A673 (cell line): ENCODE results near the gene CCDC106. TPM values are rescaled to one million over a fixed set of nuclear protein-coding genes. Genes with fewer than 3 reads are reported as not detected.

Experiments used
- BruUV-seq: library from RNA; stranded (reverse); fragments of 400-500 nt; replicated peaks from 2 replicates; lab custom pipeline; 2021; lab: Mats Ljungman, UMichigan
- CTCF ChIA-PET: fragments of 300-600 bp; sonication (Branson Sonifier 250); formaldehyde crosslinking; loops from one replicate; lab custom pipeline; 2022; ENCODE audit warnings: antibody characterized with exemption; lab: Charles Lee
- POLR2A ChIA-PET: fragments of 300-600 bp; sonication (Branson Sonifier 250); formaldehyde crosslinking; loops from one replicate; lab custom pipeline; 2022; ENCODE audit warnings: antibody characterized with exemption; ENCODE audit not compliant: low non-redundant PET; lab: Charles Lee
- DNase-seq: peaks from one replicate; pipeline ENCODE4 v3.0.0-alpha.2; 2015; ENCODE audit warnings: low spot score
- H3K27ac ChIP-seq: fragments of 200-600 bp; sonication (generic); 2 replicates; pipeline ENCODE4 v1.5.1; 2016; ENCODE audit warnings: mixed run types, low read depth, mild to moderate bottlenecking, mixed read lengths, antibody characterized with exemption, low read length; ENCODE audit not compliant: poor library complexity, severe bottlenecking
- H3K27me3 ChIP-seq: fragments of 200-600 bp; sonication (generic); replicated peaks from 2 replicates; pipeline ENCODE4 v1.6.1; 2017; ENCODE audit warnings: mixed run types, low read depth, mild to moderate bottlenecking, mixed read lengths, antibody characterized with exemption, low read length; ENCODE audit not compliant: insufficient read depth, poor library complexity
- H3K36me3 ChIP-seq: fragments of 200-600 bp; sonication (generic); 2 replicates; pipeline ENCODE4 v1.6.1; 2016; ENCODE audit warnings: mixed run types, mild to moderate bottlenecking, mixed read lengths, antibody characterized with exemption, low read length; ENCODE audit not compliant: insufficient read depth, poor library complexity, severe bottlenecking
- H3K4me1 ChIP-seq: fragments of 200-600 bp; sonication (generic); 2 replicates; pipeline ENCODE4 v1.6.1; 2017; ENCODE audit warnings: mixed run types, mild to moderate bottlenecking, mixed read lengths, antibody characterized with exemption, low read length; ENCODE audit not compliant: insufficient read depth, poor library complexity, severe bottlenecking
- H3K4me3 ChIP-seq: fragments of 200-600 bp; sonication (generic); 2 replicates; pipeline ENCODE4 v1.5.1; 2016; ENCODE audit warnings: low read depth, mixed run types, mild to moderate bottlenecking, mixed read lengths, low read length; ENCODE audit not compliant: poor library complexity, severe bottlenecking
- H3K9me3 ChIP-seq: fragments of 200-600 bp; sonication (generic); 2 replicates; pipeline ENCODE4 v1.6.1; 2016; ENCODE audit warnings: mixed run types, low read depth, mild to moderate bottlenecking, mixed read lengths, antibody characterized with exemption, low read length; ENCODE audit not compliant: poor library complexity, severe bottlenecking
- CTCF ChIP-seq: fragments of 300-800, 200-600 bp; sonication (generic); conservative IDR thresholded peaks from 2 replicates; pipeline ENCODE4 v1.5.1; 2017; ENCODE audit warnings: low read depth, mild to moderate bottlenecking, antibody characterized with exemption, low read length, moderate library complexity, mixed read lengths
- EZH2 ChIP-seq: fragments of 200-600 bp; sonication (generic); IDR thresholded peaks from 2 replicates; pipeline ENCODE4 v1.6.1; 2017; ENCODE audit warnings: borderline replicate concordance, low read depth, mild to moderate bottlenecking, mixed read lengths, antibody characterized with exemption, low read length; ENCODE audit not compliant: poor library complexity, severe bottlenecking
- intact Hi-C: fragments of 100-400 bp; cut with micrococcal nuclease; formaldehyde crosslinking; loops from one replicate; pipeline ENCODE4 v1.10.0; 2022; ENCODE audit not compliant: unreplicated experiment
- total RNA-seq: library from RNA; stranded (reverse); gene quantifications from 2 replicates; pipeline ENCODE4 v1.2.3, GENCODE V29; 2021

The CCDC106 gene
- total RNA-seq, 1 experiment from 2014 or later = 41.5 TPM

GRCh38 chr19:55605207-55605636, 42.8 kb upstream of the CCDC106 start:
- Histone ChIP-seq H3K27ac (peak overlapping the region; percentile 93), H3K4me1 (peaks cover 21% of the 10 kb centered on the region), H3K4me3 (peak overlapping the region; percentile 96), H3K9me3 (no peaks in the 10 kb centered on the region), H3K36me3 (peaks cover 8% of the 10 kb centered on the region), H3K27me3 (no peaks in the 10 kb centered on the region)
- TF ChIP-seq EZH2 = no peak
- no peak for TF ChIP-seq CTCF
- ChIA-PET POLR2A (interaction anchor here (0.6 to 1.1 kb wide), 3 partner anchors 14 to 1117 kb away, joined by 3 to 6 read pairs (median 3); no protein-coding TSS in a partner anchor), CTCF (interaction anchor here (0.6 to 2.5 kb wide), 6 partner anchors 19 to 159 kb away, joined by 3 to 6 read pairs (median 5); partner anchors contain the start of gene ZNF784)
- BruUV-seq = no TSS peak
- peak; percentile 99 for DNase-seq
- intact Hi-C loops = loop anchor here (5.0 kb wide), 1 partner anchor 143 kb away; the partner anchor contains the start of genes C19orf85 and ISOC2

GRCh38 chr19:55605637-55606470, 42.2 kb upstream of the CCDC106 start, which contains the start of gene ZNF865:
Gene ZNF865 (plus strand): TSS chr19:55605647. CDS start chr19:55613619, 7,972 bp downstream.
- H3K4me3 ChIP-seq = peak within 1 kb of the TSS; percentile 96
- peak within 1 kb of the TSS; percentile 93 for H3K27ac ChIP-seq
- DNase-seq = peak; percentile 90
- H3K9me3 ChIP-seq = no peaks in the 10 kb centered on the region
- peaks cover 18% of the 10 kb centered on the region for H3K4me1 ChIP-seq
- TF ChIP-seq CTCF (peak; percentile 86), EZH2 (no peak)
- ChIA-PET CTCF (interaction anchor here (0.6 to 2.5 kb wide), 8 partner anchors 18 to 445 kb away, joined by 3 to 20 read pairs (median 5); partner anchors contain the start of genes ZNF579 and ZNF784), POLR2A (interaction anchor here (0.6 kb wide), 1 partner anchor 33 kb away, joined by 3 read pairs; no protein-coding TSS in a partner anchor)
- no peaks in the 10 kb centered on the region for H3K27me3 ChIP-seq
- H3K36me3 ChIP-seq = peaks cover 8% of the 10 kb centered on the region
- no TSS peak for BruUV-seq
- intact Hi-C loops = loop anchor here (1.0 to 5.0 kb wide), 2 partner anchors 89 to 144 kb away; partner anchors contain the start of genes C19orf85 and ISOC2

- peaks cover 8% of the 10 kb centered on the region for H3K36me3 ChIP-seq
- TF ChIP-seq EZH2 (no peak), CTCF (no peak)
- no TSS peak for BruUV-seq
- H3K27me3 ChIP-seq = no peaks in the 10 kb centered on the region
- peak overlapping the region; percentile 96 for H3K4me3 ChIP-seq
- POLR2A ChIA-PET = interaction anchor here (0.6 kb wide), 1 partner anchor 34 kb away, joined by 3 read pairs; no protein-coding TSS in a partner anchor
- H3K9me3 ChIP-seq = no peaks in the 10 kb centered on the region
- no peak for DNase-seq
- peaks cover 14% of the 10 kb centered on the region for H3K4me1 ChIP-seq
- intact Hi-C loops = loop anchor here (1.0 to 5.0 kb wide), 2 partner anchors 89 to 144 kb away; partner anchors contain the start of genes C19orf85 and ISOC2
- H3K27ac ChIP-seq = peak overlapping the region; percentile 93
- CTCF ChIA-PET = interaction anchor here (0.6 to 2.5 kb wide), 7 partner anchors 18 to 446 kb away, joined by 3 to 20 read pairs (median 5); partner anchors contain the start of genes ZNF579 and ZNF784
Measured at GRCh38 chr19:55606471-55606787, 41.6 kb upstream of the CCDC106 start.
